ENCODE measurements around the gene THAP3.

Gene THAP3

GRCh38 chr1:6624710-6625583 is at the start of gene THAP3:
Gene THAP3, plus strand, starts transcription at chr1:6624868. Its CDS starts 351 bp downstream, at chr1:6625219.
- DNase-seq (ENCODE audit: low spot score), result peak; percentile 92

DNA sequence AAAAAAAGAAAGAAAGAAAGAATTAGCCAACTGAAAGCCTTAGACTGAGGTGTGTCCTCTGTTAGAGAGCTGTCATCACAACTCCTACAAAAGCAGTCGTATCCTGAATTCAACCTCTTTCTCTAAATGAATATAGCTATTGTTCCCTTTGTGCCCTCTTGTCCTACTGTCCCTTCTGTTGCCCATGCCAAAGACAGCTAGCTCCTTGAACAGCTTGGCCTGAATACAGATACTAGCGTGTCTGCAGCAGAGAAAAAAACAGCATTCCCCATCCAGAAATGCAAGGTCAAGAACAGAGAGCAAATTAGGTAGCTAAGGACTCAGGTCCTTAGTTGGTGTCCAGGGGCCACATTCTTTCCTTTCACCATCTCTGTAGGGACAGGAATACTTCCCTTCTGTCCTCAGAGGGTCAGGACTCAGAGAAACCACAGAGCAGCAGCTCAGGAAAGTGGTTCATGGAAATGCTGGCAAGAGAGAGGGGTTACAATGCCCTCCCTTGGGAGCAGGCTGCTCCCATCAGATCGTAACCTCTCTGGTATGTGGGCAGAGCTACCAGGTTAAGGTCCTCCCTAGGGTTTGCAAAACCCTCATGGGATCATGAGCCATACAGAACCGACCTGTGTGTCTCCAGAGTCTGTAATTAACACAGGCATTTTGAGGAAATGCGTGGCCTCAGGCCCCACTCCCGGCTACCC is 46.7 kb upstream of the THAP3 start:
- no peak for DNase-seq (ENCODE audit: low spot score)

DNA sequence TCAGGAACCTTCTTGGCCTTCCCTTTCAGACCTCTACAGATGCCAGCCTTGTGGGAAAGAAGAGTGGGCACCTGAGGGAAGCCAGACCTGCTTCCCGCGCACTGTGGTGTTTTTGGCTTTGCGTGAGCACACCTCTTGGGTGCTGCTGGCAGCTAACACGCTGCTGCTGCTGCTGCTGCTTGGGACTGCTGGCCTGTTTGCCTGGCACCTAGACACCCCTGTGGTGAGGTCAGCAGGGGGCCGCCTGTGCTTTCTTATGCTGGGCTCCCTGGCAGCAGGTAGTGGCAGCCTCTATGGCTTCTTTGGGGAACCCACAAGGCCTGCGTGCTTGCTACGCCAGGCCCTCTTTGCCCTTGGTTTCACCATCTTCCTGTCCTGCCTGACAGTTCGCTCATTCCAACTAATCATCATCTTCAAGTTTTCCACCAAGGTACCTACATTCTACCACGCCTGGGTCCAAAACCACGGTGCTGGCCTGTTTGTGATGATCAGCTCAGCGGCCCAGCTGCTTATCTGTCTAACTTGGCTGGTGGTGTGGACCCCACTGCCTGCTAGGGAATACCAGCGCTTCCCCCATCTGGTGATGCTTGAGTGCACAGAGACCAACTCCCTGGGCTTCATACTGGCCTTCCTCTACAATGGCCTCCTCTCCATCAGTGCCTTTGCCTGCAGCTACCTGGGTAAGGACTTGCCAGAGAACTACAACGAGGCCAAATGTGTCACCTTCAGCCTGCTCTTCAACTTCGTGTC is 45.9 kb upstream of the THAP3 start:
- no peak for DNase-seq (ENCODE audit: low spot score)

- DNase-seq (ENCODE audit: low spot score), result peak; percentile 100
These were observed 45.1 kb upstream of the THAP3 start, which contains the start of gene ZBTB48 for GRCh38 chr1:6579374-6580118. Gene ZBTB48, plus strand, starts transcription at chr1:6579994. Its CDS starts 616 bp downstream, at chr1:6580610.

DNA sequence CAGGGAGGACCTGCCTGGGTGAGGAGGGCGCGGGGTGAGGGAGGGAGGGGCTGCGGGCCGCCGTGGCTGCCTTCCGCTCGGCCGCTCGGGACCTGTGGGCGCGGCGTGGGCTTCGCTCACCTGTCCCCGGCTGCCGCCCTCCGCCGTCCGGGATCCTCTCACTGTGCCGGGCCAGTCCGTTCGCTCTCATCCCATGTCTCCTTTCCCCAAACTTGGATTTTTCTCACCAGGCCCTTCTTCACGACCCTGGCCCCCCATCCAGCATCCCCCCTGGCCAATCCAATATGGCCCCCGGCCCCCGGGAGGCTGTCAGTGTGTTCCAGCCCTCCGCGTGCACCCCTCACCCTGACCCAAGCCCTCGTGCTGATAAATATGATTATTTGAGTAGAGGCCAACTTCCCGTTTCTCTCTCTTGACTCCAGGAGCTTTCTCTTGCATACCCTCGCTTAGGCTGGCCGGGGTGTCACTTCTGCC is 44.5 kb upstream of the THAP3 start:
- peak; percentile 61 for DNase-seq (ENCODE audit: low spot score)

DNA sequence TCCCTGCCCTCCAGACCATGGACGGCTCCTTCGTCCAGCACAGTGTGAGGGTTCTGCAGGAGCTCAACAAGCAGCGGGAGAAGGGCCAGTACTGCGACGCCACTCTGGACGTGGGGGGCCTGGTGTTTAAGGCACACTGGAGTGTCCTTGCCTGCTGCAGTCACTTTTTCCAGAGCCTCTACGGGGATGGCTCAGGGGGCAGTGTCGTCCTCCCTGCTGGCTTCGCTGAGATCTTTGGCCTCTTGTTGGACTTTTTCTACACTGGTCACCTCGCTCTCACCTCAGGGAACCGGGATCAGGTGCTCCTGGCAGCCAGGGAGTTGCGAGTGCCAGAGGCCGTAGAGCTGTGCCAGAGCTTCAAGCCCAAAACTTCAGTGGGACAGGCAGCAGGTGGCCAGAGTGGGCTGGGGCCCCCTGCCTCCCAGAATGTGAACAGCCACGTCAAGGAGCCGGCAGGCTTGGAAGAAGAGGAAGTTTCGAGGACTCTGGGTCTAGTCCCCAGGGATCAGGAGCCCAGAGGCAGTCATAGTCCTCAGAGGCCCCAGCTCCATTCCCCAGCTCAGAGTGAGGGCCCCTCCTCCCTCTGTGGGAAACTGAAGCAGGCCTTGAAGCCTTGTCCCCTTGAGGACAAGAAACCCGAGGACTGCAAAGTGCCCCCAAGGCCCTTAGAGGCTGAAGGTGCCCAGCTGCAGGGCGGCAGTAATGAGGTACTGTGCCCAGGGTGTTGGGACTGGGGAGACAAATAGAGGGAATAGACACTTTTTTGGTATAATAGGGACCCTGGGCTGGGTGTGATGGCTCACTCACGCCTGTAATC is 43.9 kb upstream of the THAP3 start:
- DNase-seq (ENCODE audit: low spot score), result peak; percentile 45

DNA sequence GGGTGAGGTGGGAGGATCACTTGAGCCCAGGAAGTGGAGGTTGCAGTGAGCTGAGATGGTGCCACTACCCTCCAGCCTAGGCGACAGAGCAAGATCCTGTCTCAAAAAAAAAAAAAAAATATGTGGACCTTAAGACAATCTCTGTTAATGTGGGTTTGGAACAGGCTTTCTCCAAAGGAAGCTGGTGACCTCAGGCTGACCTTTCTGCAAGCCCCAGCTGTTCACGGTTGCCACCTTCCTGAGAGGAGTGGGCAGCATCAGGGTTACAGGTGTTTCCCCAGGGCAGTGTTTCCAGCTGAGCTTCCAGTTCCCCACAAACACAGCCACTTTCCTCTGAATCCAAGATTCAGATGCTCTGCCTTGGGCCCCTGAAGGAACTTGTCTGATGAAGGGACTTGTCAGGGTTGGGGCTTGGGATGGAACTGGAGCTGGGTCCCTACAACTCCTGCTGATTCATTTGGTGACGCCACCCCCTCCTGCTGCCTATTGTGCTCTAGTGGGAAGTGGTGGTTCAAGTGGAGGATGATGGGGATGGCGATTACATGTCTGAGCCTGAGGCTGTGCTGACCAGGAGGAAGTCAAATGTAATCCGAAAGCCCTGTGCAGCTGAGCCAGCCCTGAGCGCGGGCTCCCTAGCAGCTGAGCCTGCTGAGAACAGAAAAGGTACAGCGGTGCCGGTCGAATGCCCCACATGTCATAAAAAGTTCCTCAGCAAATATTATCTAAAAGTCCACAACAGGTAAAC is 42.9 kb upstream of the THAP3 start:
- no peak for DNase-seq (ENCODE audit: low spot score)

GRCh38 chr1:6582370-6582769 is 42.3 kb upstream of the THAP3 start:
- DNase-seq (ENCODE audit: low spot score), result no peak

DNA sequence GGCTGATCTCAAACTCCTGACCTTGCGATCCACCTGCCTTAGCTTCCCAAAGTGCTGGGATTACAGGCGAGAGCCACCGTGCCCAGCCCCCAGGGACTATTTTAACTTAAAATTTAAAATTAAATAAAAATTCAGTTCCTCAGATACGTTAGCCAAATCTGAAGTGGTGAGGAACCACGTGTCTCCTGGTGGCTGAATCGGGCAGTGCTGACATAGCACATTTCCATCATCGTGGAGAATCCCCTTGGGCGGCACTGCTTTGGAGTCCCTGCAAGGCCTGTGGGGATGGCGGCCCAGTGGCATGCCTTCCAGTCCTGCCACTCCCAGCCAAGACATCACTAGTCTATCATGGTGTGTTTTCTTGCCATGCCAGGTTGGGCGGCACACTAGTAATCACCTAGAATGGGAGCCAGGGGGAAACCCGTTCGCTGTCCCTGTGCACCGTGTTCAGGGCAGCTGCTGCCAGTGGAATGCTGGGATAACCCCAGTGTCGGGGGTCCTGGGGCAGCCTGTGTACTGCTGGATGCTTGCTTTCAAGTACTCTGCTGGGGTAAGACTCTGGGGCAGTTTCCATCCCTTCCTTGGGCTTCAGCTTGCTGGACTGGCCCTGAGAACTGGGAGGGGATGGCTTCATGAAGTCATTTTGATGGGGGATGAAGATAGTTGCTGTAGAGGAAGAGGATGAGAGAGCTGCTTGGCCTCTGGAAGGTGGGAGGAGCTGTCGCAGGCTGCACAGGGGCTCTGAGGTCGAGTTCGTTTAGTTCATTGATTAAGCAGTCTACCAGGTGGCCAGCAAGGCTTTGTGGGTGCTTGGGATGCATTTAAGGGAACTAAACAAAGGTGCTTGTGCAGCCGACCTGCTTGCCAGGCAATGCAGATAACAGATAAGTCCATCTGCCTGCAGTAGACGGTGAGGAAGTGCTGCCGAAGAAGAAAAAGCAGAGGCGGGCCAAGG is 40.3 kb upstream of the THAP3 start:
- no peak for DNase-seq (ENCODE audit: low spot score)

DNA sequence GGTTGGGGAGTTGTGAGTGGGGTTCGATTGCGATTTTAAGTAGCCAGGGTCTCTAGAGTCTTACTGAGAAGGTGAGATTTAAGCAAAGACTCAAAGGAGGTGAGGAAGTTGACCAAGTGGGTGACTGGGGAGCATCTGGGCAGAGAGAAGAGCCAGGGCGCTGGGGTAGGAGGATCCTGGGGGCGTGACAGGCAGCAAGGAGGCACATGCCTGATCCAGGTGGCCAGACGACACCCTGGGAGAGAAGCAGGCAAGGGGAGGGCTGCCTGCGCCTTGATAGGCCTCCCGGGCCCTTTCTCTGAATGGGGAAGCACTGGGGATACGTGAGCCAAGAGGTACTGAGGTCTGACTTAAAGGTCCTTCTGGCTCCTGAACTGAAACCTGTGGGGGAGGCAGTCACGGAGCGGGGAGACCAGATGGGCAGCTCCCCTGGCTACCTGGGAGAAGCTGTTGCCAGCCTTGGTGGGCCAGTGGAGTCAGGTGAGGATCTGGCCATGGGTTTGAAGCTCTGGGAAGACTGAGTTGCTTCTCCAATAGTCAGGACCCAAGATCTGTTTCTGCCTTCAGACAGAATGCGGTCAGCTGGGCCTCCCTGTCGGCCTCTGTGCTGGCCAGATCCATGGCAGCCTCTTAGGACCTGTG is 39.5 kb upstream of the THAP3 start:
- no peak for DNase-seq (ENCODE audit: low spot score)

GRCh38 chr1:6585841-6586240 is 38.8 kb upstream of the THAP3 start:
- DNase-seq (ENCODE audit: low spot score), result no peak

DNA sequence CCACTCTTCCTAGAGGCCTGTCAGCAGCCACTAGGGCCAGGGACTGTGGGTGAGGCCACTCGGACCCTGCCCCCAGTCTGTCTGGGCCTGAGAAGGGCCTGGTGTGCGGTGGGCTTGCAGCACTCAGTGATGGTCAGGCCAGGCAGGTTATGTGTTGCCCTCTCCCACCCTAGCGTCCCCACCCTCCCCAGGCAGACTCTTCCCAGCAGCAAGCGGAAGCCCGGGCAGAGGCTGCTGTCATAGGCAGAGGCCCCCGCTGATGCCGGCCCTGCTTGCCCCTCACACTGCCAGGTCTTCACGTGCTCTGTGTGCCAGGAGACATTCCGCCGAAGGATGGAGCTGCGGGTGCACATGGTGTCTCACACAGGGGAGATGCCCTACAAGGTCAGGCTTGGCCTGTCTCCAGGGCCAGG is 38.3 kb upstream of the THAP3 start:
- no peak for DNase-seq (ENCODE audit: low spot score)

DNA sequence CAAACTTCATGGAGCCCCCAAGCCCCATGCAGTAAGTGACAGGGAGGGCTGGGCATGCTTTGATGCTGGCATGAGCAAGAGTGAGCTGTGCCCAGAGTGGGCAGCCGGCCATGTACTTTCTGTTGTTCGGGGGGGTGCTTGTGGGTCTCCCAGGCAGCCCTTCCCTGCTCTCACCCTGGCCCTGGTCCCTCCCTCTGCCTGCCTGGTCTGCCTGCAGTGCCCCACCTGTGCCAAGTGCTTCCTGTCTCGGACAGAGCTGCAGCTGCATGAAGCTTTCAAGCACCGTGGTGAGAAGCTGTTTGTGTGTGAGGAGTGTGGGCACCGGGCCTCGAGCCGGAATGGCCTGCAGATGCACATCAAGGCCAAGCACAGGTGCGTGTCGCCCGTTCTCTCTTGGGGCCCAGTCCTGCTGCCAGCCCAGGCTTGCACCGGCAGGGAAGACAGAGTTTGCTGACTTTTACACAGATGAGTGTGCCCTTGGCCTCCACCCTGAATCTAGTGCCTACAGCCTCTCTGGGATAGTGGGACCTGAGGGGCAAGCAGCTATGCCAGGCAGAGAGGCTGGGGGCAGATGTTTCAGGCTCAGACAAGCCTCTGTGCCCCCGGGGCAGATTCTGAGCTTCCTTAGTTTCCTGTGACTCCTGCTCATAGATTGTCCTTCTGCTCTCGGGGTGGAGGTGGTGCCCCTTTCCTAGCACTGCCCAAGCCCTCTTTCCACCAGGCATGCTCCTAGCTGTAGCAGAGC is 37.2 kb upstream of the THAP3 start:
- DNase-seq (ENCODE audit: low spot score), result no peak

DNA sequence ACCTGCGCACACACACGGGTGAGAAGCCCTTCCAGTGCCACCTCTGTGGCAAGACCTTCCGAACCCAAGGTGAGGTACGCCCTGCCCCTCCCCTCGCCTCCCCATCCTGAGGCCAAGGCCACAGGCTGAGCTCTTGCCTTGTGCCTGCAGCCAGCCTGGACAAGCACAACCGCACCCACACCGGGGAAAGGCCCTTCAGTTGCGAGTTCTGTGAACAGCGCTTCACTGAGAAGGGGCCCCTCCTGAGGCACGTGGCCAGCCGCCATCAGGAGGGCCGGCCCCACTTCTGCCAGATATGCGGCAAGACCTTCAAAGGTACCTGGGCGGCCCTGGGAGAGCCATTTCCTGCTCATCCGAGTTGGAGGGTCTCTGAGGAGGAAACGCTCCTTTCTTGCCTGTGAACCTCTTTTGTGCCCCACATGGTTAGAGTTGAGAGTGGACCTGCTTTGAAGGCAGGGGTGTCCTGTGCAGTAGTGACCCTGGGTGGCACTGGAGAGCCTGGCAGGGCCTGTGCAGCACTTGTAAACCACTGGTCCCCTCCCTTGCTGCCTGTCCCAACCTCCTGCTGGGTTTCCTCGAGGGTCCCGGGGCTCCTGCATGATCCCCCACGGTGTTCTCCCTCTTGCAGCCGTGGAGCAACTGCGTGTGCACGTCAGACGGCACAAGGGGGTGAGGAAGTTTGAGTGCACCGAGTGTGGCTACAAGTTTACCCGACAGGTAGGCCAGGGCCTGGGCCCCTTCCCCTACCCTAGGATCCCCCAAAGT is 36.4 kb upstream of the THAP3 start:
- no peak for DNase-seq (ENCODE audit: low spot score)

GRCh38 chr1:6588893-6589520 is 35.7 kb upstream of the THAP3 start:
- DNase-seq (ENCODE audit: low spot score), result no peak

DNA sequence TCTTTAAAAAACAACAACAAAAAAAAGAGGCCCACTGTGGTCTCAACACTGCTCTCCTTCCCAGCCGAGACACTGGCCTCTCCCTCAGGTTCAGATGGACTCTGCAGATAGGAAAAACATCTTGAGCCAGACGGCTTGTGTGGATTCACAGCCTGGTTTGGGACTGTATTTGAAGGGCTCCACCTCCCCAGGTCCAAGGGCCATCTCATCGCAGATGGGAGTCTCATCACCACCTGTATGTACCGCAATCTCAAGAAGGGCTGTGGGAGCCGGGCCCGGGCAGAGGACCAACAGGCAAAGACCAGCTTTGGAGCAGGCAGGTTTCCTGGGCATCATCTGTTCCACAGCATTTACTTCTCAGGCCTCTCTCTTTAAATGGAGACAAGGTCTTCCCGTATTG is 34.6 kb upstream of the THAP3 start:
- DNase-seq (ENCODE audit: low spot score), result no peak
